ENCODE data around the gene ZNF581. TPM values are rescaled to one million over a fixed set of nuclear protein-coding genes. Genes with fewer than 3 reads are reported as not detected.

The ZNF581 gene
- polyA plus RNA-seq, 4 donors = 15.9 to 29.2 (median 23.3) TPM

- Histone ChIP-seq H3K4me1 (ENCODE audit: control insufficient read depth in 3 of 3, insufficient read depth in 2 of 3, low read depth in 1 of 3, low read length in 2 of 3) (peaks cover 0 to 5% (median 0%) of the 10 kb centered on the region in 3 donors), H3K9me3 (ENCODE audit: control insufficient read depth in 2 of 2, insufficient read depth in 1 of 2, low read depth in 1 of 2, low read length in 1 of 2) (no peaks in the 10 kb centered on the region), H3K27ac (ENCODE audit: low read depth in 1 of 3, low read length in 2 of 3) (peak within 1 kb of the TSS; percentile 95 to 99 (median 98)), H3K4me3 (ENCODE audit: low read depth in 1 of 3, low read length in 3 of 3) (peak within 1 kb of the TSS; percentile 70 to 79 (median 72)), H3K27me3 (ENCODE audit: control insufficient read depth in 3 of 3, insufficient read depth in 3 of 3, low read length in 3 of 3) (no peaks in the 10 kb centered on the region), H3K36me3 (ENCODE audit: control insufficient read depth in 3 of 3, insufficient read depth in 2 of 3, low read depth in 1 of 3, low read length in 3 of 3) (peaks cover 3 to 43% (median 5%) of the 10 kb centered on the region in 3 donors)
- FAIRE-seq = no peak
- DNase-seq = peak; percentile 91 to 99
- 0 to 1% (median 0%) methylated on average over 29 to 97 of the region's 97 CpGs for WGBS, 3 donors
Observed at GRCh38 chr19:55599842-55600661, 43.4 kb upstream of the ZNF581 start, which contains the start of gene ZNF524. Gene ZNF524, plus strand, starts transcription at chr19:55600288. Its CDS starts 1,825 bp downstream, at chr19:55602113.

GRCh38 chr19:55600662-55601028 lies 42.8 kb upstream of the ZNF581 start:
- 2 to 5% (median 4%) methylated on average over 11 to 15 of the region's 15 CpGs for WGBS, 3 donors
- no peaks in the 10 kb centered on the region for H3K27me3 ChIP-seq (ENCODE audit: control insufficient read depth in 3 of 3, insufficient read depth in 3 of 3, low read length in 3 of 3)
- peaks cover 2 to 37% (median 3%) of the 10 kb centered on the region in 3 donors for H3K36me3 ChIP-seq (ENCODE audit: control insufficient read depth in 3 of 3, insufficient read depth in 2 of 3, low read depth in 1 of 3, low read length in 3 of 3)
- H3K9me3 ChIP-seq (ENCODE audit: control insufficient read depth in 2 of 2, insufficient read depth in 1 of 2, low read depth in 1 of 2, low read length in 1 of 2) = no peaks in the 10 kb centered on the region
- H3K4me1 ChIP-seq (ENCODE audit: control insufficient read depth in 3 of 3, insufficient read depth in 2 of 3, low read depth in 1 of 3, low read length in 2 of 3) = peaks cover 0 to 5% (median 0%) of the 10 kb centered on the region in 3 donors
- H3K4me3 ChIP-seq (ENCODE audit: low read depth in 1 of 3, low read length in 3 of 3) = peak overlapping the region; percentile 70 to 79 (median 72)
- no peak for DNase-seq
- peak overlapping the region; percentile 73 to 98 (median 95) for H3K27ac ChIP-seq (ENCODE audit: low read depth in 1 of 3, low read length in 2 of 3)
- no peak for FAIRE-seq

- Histone ChIP-seq H3K27ac (ENCODE audit: low read depth in 1 of 3, low read length in 2 of 3) (peak overlapping the region; percentile 73 to 98 (median 95)), H3K27me3 (ENCODE audit: control insufficient read depth in 3 of 3, insufficient read depth in 3 of 3, low read length in 3 of 3) (no peaks in the 10 kb centered on the region), H3K4me1 (ENCODE audit: control insufficient read depth in 3 of 3, insufficient read depth in 2 of 3, low read depth in 1 of 3, low read length in 2 of 3) (peaks cover 0 to 5% (median 0%) of the 10 kb centered on the region in 3 donors), H3K9me3 (ENCODE audit: control insufficient read depth in 2 of 2, insufficient read depth in 1 of 2, low read depth in 1 of 2, low read length in 1 of 2) (no peaks in the 10 kb centered on the region), H3K4me3 (ENCODE audit: low read depth in 1 of 3, low read length in 3 of 3) (peak overlapping the region; percentile 70 to 79 (median 72)), H3K36me3 (ENCODE audit: control insufficient read depth in 3 of 3, insufficient read depth in 2 of 3, low read depth in 1 of 3, low read length in 3 of 3) (peaks cover 1 to 34% (median 2%) of the 10 kb centered on the region in 3 donors)
- DNase-seq = no peak
- no peak for FAIRE-seq
- 65 to 78% (median 68%) methylated on average over 4 of the region's 4 CpGs for WGBS, 3 donors
Observed at GRCh38 chr19:55601084-55601483, 42.4 kb upstream of the ZNF581 start.

- Histone ChIP-seq H3K27ac (ENCODE audit: low read depth in 1 of 3, low read length in 2 of 3) (no peak overlapping the region), H3K9me3 (ENCODE audit: control insufficient read depth in 2 of 2, insufficient read depth in 1 of 2, low read depth in 1 of 2, low read length in 1 of 2) (no peaks in the 10 kb centered on the region), H3K4me1 (ENCODE audit: control insufficient read depth in 3 of 3, insufficient read depth in 2 of 3, low read depth in 1 of 3, low read length in 2 of 3) (peaks cover 0 to 15% (median 0%) of the 10 kb centered on the region in 3 donors), H3K27me3 (ENCODE audit: control insufficient read depth in 3 of 3, insufficient read depth in 3 of 3, low read length in 3 of 3) (no peaks in the 10 kb centered on the region), H3K36me3 (ENCODE audit: control insufficient read depth in 3 of 3, insufficient read depth in 2 of 3, low read depth in 1 of 3, low read length in 3 of 3) (peaks cover 0 to 32% (median under 1%) of the 10 kb centered on the region in 3 donors), H3K4me3 (ENCODE audit: low read depth in 1 of 3, low read length in 3 of 3) (no peak overlapping the region)
- no peak for DNase-seq
- whole genome bisulfite sequencing, 3 donors = 92 to 94% (median 93%) methylated on average over 58 to 60 of the region's 60 CpGs
- no peak for FAIRE-seq
Observed at GRCh38 chr19:55602104-55603001, 41.1 kb upstream of the ZNF581 start.

- no peak overlapping the region for H3K4me3 ChIP-seq (ENCODE audit: low read depth in 1 of 3, low read length in 3 of 3)
- H3K36me3 ChIP-seq (ENCODE audit: control insufficient read depth in 3 of 3, insufficient read depth in 2 of 3, low read depth in 1 of 3, low read length in 3 of 3) = peaks cover 0 to 29% (median 0%) of the 10 kb centered on the region in 3 donors
- WGBS, 3 donors = 91 to 95% (median 92%) methylated on average over 21 of the region's 21 CpGs
- no peaks in the 10 kb centered on the region for H3K27me3 ChIP-seq (ENCODE audit: control insufficient read depth in 3 of 3, insufficient read depth in 3 of 3, low read length in 3 of 3)
- H3K4me1 ChIP-seq (ENCODE audit: control insufficient read depth in 3 of 3, insufficient read depth in 2 of 3, low read depth in 1 of 3, low read length in 2 of 3) = peaks cover 0 to 15% (median 0%) of the 10 kb centered on the region in 3 donors
- H3K27ac ChIP-seq (ENCODE audit: low read depth in 1 of 3, low read length in 2 of 3) = no peak overlapping the region
- DNase-seq (no peak), FAIRE-seq (no peak)
- H3K9me3 ChIP-seq (ENCODE audit: control insufficient read depth in 2 of 2, insufficient read depth in 1 of 2, low read depth in 1 of 2, low read length in 1 of 2) = no peaks in the 10 kb centered on the region
Observed at GRCh38 chr19:55603115-55603514, 40.3 kb upstream of the ZNF581 start.

- WGBS, 3 donors = 68 to 75% (median 71%) methylated on average over 22 of the region's 22 CpGs
- Histone ChIP-seq H3K27ac (ENCODE audit: low read depth in 1 of 3, low read length in 2 of 3) (no peak overlapping the region), H3K4me1 (ENCODE audit: control insufficient read depth in 3 of 3, insufficient read depth in 2 of 3, low read depth in 1 of 3, low read length in 2 of 3) (peaks cover 0 to 15% (median 0%) of the 10 kb centered on the region in 3 donors), H3K27me3 (ENCODE audit: control insufficient read depth in 3 of 3, insufficient read depth in 3 of 3, low read length in 3 of 3) (no peaks in the 10 kb centered on the region), H3K36me3 (ENCODE audit: control insufficient read depth in 3 of 3, insufficient read depth in 2 of 3, low read depth in 1 of 3, low read length in 3 of 3) (peaks cover 0 to 30% (median 0%) of the 10 kb centered on the region in 3 donors), H3K9me3 (ENCODE audit: control insufficient read depth in 2 of 2, insufficient read depth in 1 of 2, low read depth in 1 of 2, low read length in 1 of 2) (no peaks in the 10 kb centered on the region), H3K4me3 (ENCODE audit: low read depth in 1 of 3, low read length in 3 of 3) (no peak overlapping the region)
- DNase-seq (peak in 1 of 2 donors; percentile 19), FAIRE-seq (no peak)
Observed at GRCh38 chr19:55603581-55604292, 39.7 kb upstream of the ZNF581 start.

- H3K4me1 ChIP-seq (ENCODE audit: control insufficient read depth in 3 of 3, insufficient read depth in 2 of 3, low read depth in 1 of 3, low read length in 2 of 3) = peaks cover 0 to 15% (median 0%) of the 10 kb centered on the region in 3 donors
- no peaks in the 10 kb centered on the region for H3K9me3 ChIP-seq (ENCODE audit: control insufficient read depth in 2 of 2, insufficient read depth in 1 of 2, low read depth in 1 of 2, low read length in 1 of 2)
- FAIRE-seq (no peak), DNase-seq (peak; percentile 94 to 98)
- 0 to 1% (median 0%) methylated on average over 21 to 43 of the region's 43 CpGs for WGBS, 3 donors
- peak overlapping the region; percentile 72 to 93 (median 81) for H3K4me3 ChIP-seq (ENCODE audit: low read depth in 1 of 3, low read length in 3 of 3)
- peaks cover 0 to 37% (median 0%) of the 10 kb centered on the region in 3 donors for H3K36me3 ChIP-seq (ENCODE audit: control insufficient read depth in 3 of 3, insufficient read depth in 2 of 3, low read depth in 1 of 3, low read length in 3 of 3)
- peak overlapping the region; percentile 27 to 99 (median 86) for H3K27ac ChIP-seq (ENCODE audit: low read depth in 1 of 3, low read length in 2 of 3)
- no peaks in the 10 kb centered on the region for H3K27me3 ChIP-seq (ENCODE audit: control insufficient read depth in 3 of 3, insufficient read depth in 3 of 3, low read length in 3 of 3)
Observed at GRCh38 chr19:55605207-55605636, 38.2 kb upstream of the ZNF581 start.

Measured in small intestine (tissue), 7 donors.